Heart right ventricle (tissue), 16 donors: Measurements from ENCODE around the gene KIF5C. TPM values are rescaled to one million over a fixed set of nuclear protein-coding genes. Genes with fewer than 3 reads are reported as not detected.

ENCODE experiments used
- ATAC-seq, 8 donors: fragments of 200-7000 bp; cut with Tn5 transposase; one replicate each; pipeline ENCODE4 v1.9.1; 2020; ENCODE audit warnings: mild to moderate bottlenecking in 8 of 8, moderate library complexity in 8 of 8, moderate number of reproducible peaks in 1 of 8
- DNase-seq, 2 donors: peaks; one replicate each; pipeline ENCODE4 v3.0.0-alpha.2; 2020
- H3K27ac ChIP-seq, 10 donors: fragments of 200-600 bp; sonication (generic) in 2 of 10; one replicate each; pipeline versions ENCODE4 v1.5.0 to v1.8.0; 2020 to 2022; ENCODE audit warnings: mild to moderate bottlenecking in 3 of 10
- H3K27me3 ChIP-seq, 7 donors: fragments of 200-600 bp; one replicate each; pipeline ENCODE4 v1.8.0; 2021 to 2022; ENCODE audit warnings: mild to moderate bottlenecking in 2 of 7
- H3K36me3 ChIP-seq, 9 donors: fragments of 200-600 bp; sonication (generic) in 1 of 9; one replicate each; pipeline versions ENCODE4 v1.5.0 to v1.8.0; 2020 to 2022; ENCODE audit warnings: mild to moderate bottlenecking in 2 of 9
- H3K4me1 ChIP-seq, 9 donors: fragments of 200-600 bp; sonication (generic) in 1 of 9; one replicate each; pipeline versions ENCODE4 v1.5.0 to v1.8.0; 2020 to 2022; ENCODE audit warnings: mild to moderate bottlenecking in 4 of 9
- H3K4me3 ChIP-seq, 10 donors: fragments of 200-600 bp; sonication (generic) in 2 of 10; one replicate each; pipeline versions ENCODE4 v1.5.0 to v1.8.0; 2020 to 2022; ENCODE audit warnings: mild to moderate bottlenecking in 7 of 10, moderate library complexity in 2 of 10
- H3K9me3 ChIP-seq, 11 donors: fragments of 200-600 bp in 10 of 11; sonication (generic) in 2 of 11; one replicate each; pipeline versions ENCODE4 v1.5.0 to v1.8.0; 2013 to 2022; ENCODE audit warnings: mild to moderate bottlenecking in 2 of 11, control low read depth in 1 of 11, moderate library complexity in 1 of 11
- WGBS, 2 donors: extraction: QIAGEN DNeasy Blood & Tissue Kit; methylation state at CpG; one replicate each; pipeline ENCODE4 v1.1.7; 2013; ENCODE audit warnings: inconsistent platforms in 1 of 2; 5-methylcytosine and 5-hydroxymethylcytosine counted together
- intact Hi-C, 10 donors: fragments of 100-400 bp; cut with DNase I; formaldehyde crosslinking; loops; one replicate each; pipeline versions ENCODE4 v1.11.1 to v1.14.2; 2022
- polyA plus RNA-seq, 2 donors: library from polyadenylated mRNA; stranded (reverse); fragments of 200-250 nt; gene quantifications; one replicate each; pipeline ENCODE4 v1.2.3, GENCODE V29; 2013
- total RNA-seq, 10 donors: library from RNA; stranded (reverse); fragmentation: NEBNext Ultra II Directional in 3 of 10; extraction: Animal tissue kit (Norgen Biotek cat#: 25700) in 3 of 10; gene quantifications; one replicate each; pipeline versions ENCODE4 v1.2.1 to v1.2.4, GENCODE V29; 2021 to 2023
- TF ChIP-seq, protein P1 (sequence below), 9 donors: fragments of 200-600 bp; sonication (generic) in 2 of 9; IDR thresholded peaks; one replicate each; pipeline versions ENCODE4 v1.5.0 to v1.8.0; 2021 to 2022; ENCODE audit warnings: antibody characterized with exemption in 9 of 9, mild to moderate bottlenecking in 5 of 9, moderate library complexity in 1 of 9
- donor health status: Arrhythmogenic right ventricular cardiomyopathy.
- donor health status: ischemic (EF 13 %, LVEDD 7.1; RV severe dilation, severe dysfunction).
- donor health status: healthy with polysubstance abuse.
- donor health status: DM: no; HTN: yes; CAD: no.
- donor health status: DM: no; HTN: no; CAD: no.
- donor health status: ischemic (EF 25% LVEDD 6.9; RV normal size, moderate dysfunction).
- donor health status: ischemic (EF 25% LVEDD 5.7; RV mildly dilated, moderate dysfunction).
- donor health status: healthy.
- donor health status: DM: yes; HTN: yes; CAD: no.
- donor health status: Ischemic cardiomyopathy.
- donor health status: ischemic (EF 35%, LVEDD 5.7; RV mildly dilated, moderate dysfunction).
- donor health status: nonischemic (EF 11% LVEDD 7.7; RV severe dilation, severe dysfunction).
- donor health status: DM: yes; HTN: yes; CAD: no.
- donor health status: PGD.
- donor health status: ischemic (EF 29% LVEDD 5.4; RV normal size, mild dysfunction).
- donor health status: nonischemic (EF 23%, LVEDD 6.1; RV moderate dilation, normal function).

KIF5C gene
- total and polyA plus RNA-seq, 12 donors: 0.21 to 0.94 (median 0.42) TPM

DNA sequence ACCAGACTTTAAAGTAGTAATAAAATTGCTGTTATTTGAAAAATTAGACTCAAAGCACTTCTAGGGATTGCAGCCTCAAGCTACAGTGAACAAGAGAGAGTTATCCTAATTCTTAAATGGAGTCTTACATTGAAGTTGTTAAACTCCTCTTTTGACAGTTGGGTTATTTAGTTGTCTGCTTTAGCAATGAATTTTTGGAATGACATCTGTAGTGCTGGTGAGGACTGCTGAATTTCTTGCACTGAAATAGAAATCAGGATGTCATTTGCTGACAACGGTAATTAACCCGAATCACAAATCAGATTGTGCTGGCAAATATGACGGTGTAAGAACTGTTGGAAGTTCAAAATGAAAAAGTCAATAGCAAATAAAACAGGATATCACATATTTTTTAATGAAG lies 85.5 kb downstream of the KIF5C start:
- Histone ChIP-seq H3K4me1 (no peaks in the 10 kb centered on the region), H3K36me3 (no peaks in the 10 kb centered on the region), H3K27ac (no peak overlapping the region), H3K27me3 (peaks cover 0 to 4% (median 0%) of the 10 kb centered on the region in 7 donors), H3K9me3 (no peaks in the 10 kb centered on the region), H3K4me3 (no peak overlapping the region)
- no peak for DNase-seq
- no peak for ATAC-seq
- WGBS, 2 donors: 80 to 88% methylated on average over 3 of the region's 3 CpGs
- intact Hi-C loops: no loop called here
- TF ChIP-seq, protein P1, sequence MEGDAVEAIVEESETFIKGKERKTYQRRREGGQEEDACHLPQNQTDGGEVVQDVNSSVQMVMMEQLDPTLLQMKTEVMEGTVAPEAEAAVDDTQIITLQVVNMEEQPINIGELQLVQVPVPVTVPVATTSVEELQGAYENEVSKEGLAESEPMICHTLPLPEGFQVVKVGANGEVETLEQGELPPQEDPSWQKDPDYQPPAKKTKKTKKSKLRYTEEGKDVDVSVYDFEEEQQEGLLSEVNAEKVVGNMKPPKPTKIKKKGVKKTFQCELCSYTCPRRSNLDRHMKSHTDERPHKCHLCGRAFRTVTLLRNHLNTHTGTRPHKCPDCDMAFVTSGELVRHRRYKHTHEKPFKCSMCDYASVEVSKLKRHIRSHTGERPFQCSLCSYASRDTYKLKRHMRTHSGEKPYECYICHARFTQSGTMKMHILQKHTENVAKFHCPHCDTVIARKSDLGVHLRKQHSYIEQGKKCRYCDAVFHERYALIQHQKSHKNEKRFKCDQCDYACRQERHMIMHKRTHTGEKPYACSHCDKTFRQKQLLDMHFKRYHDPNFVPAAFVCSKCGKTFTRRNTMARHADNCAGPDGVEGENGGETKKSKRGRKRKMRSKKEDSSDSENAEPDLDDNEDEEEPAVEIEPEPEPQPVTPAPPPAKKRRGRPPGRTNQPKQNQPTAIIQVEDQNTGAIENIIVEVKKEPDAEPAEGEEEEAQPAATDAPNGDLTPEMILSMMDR (IDR thresholded peaks at IDR 0.05): no peak

DNA sequence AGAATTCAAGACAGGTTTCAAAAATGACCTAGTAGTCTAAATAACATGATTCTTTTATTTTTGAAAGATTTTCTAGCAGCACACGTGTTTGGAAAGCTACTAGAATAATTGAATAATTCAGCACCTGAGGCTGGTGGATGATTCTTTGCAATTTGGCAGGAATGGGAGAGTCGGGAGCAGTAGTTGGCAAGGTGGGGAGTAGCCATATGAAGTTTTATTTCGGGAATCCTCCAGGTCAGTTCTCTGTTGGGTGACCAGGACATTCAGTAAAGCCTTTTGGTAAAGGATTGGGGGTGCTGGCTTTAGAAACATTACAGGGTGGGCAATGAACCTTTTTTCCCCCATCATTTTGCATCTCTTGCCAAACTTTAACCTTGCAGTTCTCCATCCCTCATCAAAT lies 88.4 kb downstream of the KIF5C start:
- intact Hi-C loops: no loop called here
- Histone ChIP-seq H3K4me3 (no peak overlapping the region), H3K27ac (no peak overlapping the region), H3K36me3 (no peaks in the 10 kb centered on the region), H3K4me1 (peaks cover 0 to 5% (median 0%) of the 10 kb centered on the region in 9 donors), H3K9me3 (no peaks in the 10 kb centered on the region), H3K27me3 (peaks cover 0 to 4% (median 0%) of the 10 kb centered on the region in 7 donors)
- ATAC-seq: no peak
- DNase-seq: no peak
- WGBS, 2 donors: 83 to 87% methylated on average over 3 of the region's 3 CpGs
- TF ChIP-seq, protein P1 (IDR thresholded peaks at IDR 0.05): no peak

DNA sequence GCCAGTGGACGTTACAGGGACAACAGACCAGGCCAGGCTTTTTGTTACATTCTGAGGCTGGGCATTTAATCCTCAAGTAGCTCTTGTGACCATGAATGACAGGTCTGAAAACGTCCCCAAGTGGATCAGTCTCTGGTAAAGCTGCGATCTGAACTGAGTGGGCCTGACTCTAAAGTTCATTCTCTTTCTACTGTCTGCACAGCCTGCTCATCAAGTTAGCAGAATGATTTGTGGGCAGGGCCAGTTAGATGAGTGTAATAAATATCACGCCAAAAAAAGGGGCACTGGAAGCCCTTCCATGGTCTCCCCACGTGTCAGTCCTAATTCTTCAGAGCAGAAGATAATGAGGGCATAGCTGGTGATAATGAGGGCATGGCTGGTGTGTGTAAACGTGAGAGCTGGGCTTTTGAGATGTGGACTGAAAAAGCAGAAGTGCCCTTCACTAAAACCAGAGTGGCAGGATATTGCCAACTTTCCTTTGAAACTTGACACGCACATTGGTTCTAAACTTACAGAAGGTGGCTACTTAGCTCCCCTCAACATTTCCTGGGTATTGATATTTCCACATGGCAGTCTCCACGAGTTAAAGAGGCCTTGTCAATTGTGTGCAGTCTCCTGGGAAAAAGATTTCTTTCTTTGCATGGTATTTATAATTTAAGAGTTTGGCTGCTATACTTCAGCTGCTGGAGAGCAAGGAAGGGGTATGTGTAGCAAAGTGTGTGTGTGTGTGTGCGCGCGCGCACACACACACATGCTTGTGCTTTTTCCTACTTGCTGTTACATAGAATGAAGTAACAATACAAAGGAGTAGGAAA lies 90.8 kb downstream of the KIF5C start:
- Histone ChIP-seq H3K4me3 (no peak overlapping the region), H3K27ac (no peak overlapping the region), H3K36me3 (no peaks in the 10 kb centered on the region), H3K27me3 (peaks cover 0 to 4% (median 0%) of the 10 kb centered on the region in 7 donors), H3K4me1 (peaks cover 0 to 5% (median 0%) of the 10 kb centered on the region in 9 donors), H3K9me3 (no peaks in the 10 kb centered on the region)
- intact Hi-C loops: no loop called here
- no peak for DNase-seq
- no peak for ATAC-seq
- TF ChIP-seq, protein P1 (IDR thresholded peaks at IDR 0.05): no peak
- WGBS, 2 donors: 70 to 74% methylated on average over 12 of the region's 12 CpGs

DNA sequence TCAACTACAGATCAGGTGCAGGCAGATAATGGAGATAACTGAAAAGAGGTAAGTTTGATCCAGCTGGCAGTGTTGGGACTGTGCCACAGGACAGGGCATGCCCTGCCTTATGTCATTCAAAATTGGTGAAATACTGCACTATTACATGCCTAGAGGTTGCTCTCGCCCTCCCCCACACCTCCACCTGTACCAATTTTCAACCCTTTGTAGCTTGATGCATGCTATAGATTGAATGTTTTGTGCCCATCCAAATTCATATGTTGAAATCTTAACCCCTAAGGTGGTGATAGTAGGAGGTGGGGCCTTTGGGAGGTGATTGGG lies 91.4 kb downstream of the KIF5C start:
- H3K4me3 ChIP-seq: no peak overlapping the region
- no peaks in the 10 kb centered on the region for H3K36me3 ChIP-seq
- DNase-seq: no peak
- TF ChIP-seq, protein P1 (IDR thresholded peaks at IDR 0.05): no peak
- peaks cover 0 to 5% (median 0%) of the 10 kb centered on the region in 9 donors for H3K4me1 ChIP-seq
- intact Hi-C loops: no loop called here
- H3K27me3 ChIP-seq: peaks cover 0 to 4% (median 0%) of the 10 kb centered on the region in 7 donors
- WGBS, 2 donors: 93 to 96% methylated on average over 1 of the region's 1 CpG
- ATAC-seq: no peak
- no peak overlapping the region for H3K27ac ChIP-seq
- no peaks in the 10 kb centered on the region for H3K9me3 ChIP-seq
